ENCODE data around the gene FTCDNL1. TPM values are rescaled to one million over a fixed set of nuclear protein-coding genes. Genes with fewer than 3 reads are reported as not detected.

FTCDNL1 gene
- total RNA-seq, 1 donor from 2014 or later = 2.1 TPM

DNA sequence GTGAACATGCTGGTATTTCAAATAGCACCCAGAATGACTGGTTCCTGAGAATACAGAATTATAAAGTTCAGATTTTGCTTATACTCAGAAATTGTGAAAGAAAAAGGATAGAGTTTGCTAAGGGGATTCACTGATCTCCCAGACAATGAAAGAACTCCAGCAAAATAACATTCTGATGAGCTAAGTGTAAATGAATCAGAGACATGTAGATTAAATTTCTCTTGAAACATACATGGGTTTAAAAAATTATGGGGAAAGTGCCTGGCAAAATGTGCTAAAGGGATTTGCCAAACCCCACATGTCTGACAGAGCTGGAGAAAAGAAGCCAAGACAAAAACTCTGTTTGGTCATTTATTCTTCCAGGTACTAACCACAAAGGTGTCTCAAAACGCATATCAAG lies 116.3 kb downstream of the FTCDNL1 start:
- Mint-ChIP-seq H3K36me3 (ENCODE audit: low read depth) (no peaks in the 10 kb centered on the region), H3K9me3 (no peaks in the 10 kb centered on the region), H3K27ac (no peak overlapping the region), H3K4me3 (no peak overlapping the region), H3K27me3 (peaks cover 27% of the 10 kb centered on the region), H3K4me1 (peaks cover under 1% of the 10 kb centered on the region)
- DNase-seq = no peak
- intact Hi-C loops (cut with micrococcal nuclease) = no loop called here

DNA sequence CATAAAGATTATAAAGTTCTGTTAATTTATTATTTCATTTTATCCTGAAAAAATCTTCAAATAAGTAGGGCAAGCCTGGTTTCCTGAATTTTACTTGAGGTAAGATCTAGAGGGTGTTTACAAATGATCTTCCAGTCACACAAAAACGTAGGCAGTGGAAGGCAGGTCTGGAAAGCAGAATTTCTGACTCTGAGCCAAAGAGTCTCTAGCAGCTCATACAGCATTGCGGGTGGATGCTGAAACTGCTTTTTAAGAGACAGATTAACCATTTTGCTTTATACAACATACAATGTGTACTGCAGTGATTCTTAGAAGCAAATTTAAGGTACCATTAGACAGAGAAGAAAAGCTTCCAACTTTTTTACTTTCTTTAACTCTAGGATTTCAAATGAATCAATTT lies 117.0 kb downstream of the FTCDNL1 start:
- intact Hi-C loops (cut with micrococcal nuclease) = no loop called here
- no peak overlapping the region for H3K27ac Mint-ChIP-seq

DNA sequence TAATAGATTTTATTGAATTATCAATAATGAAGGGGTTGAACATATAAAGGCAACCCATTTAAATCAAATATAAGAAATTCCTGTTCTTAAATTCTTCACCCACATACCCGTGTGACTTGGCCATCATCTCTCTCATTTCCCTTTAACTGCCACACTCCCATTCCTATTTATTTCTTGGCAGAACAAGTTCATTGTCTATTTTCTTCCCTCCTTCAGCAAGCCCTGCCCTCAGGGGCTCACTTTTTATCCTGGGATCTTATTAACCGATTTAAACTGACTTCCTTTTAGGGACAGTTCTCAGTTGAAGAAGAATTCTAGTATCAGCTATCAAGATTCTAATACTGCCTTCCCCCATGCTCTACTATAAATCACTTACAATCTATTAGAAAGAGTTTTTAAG lies 123.2 kb downstream of the FTCDNL1 start:
- H3K9me3 Mint-ChIP-seq = no peaks in the 10 kb centered on the region
- no peak overlapping the region for H3K4me3 Mint-ChIP-seq
- H3K36me3 Mint-ChIP-seq (ENCODE audit: low read depth) = no peaks in the 10 kb centered on the region
- intact Hi-C loops (cut with micrococcal nuclease) = no loop called here
- H3K27me3 Mint-ChIP-seq = peaks cover 15% of the 10 kb centered on the region
- no peak overlapping the region for H3K27ac Mint-ChIP-seq
- DNase-seq = no peak
- no peaks in the 10 kb centered on the region for H3K4me1 Mint-ChIP-seq

More for the DNA sequence above, 117.0 kb downstream of the FTCDNL1 start:
- no peak for DNase-seq
- Mint-ChIP-seq H3K27me3 (peaks cover 23% of the 10 kb centered on the region), H3K36me3 (ENCODE audit: low read depth) (no peaks in the 10 kb centered on the region), H3K9me3 (no peaks in the 10 kb centered on the region), H3K4me1 (no peaks in the 10 kb centered on the region), H3K4me3 (no peak overlapping the region)

DNA sequence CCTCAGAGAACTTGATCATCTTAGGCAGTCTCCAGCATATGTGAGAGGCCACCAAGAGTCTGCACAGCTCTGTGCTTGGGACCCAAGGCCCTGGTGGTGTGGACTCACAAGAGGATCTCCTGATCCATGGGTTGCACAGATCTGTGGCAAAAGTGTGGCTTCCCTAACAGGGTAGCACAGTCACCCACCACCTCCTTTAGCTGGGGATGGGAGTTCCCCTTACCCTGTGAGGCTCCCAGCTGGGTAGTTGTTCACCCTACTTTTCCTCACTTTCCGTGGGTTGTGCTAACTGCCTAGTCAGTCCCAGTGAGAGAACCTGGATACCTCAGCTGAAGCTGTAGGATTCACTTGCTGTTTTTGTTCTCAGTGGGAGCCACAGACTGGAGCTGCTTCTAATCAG lies 123.7 kb downstream of the FTCDNL1 start:
- Mint-ChIP-seq H3K4me1 (no peaks in the 10 kb centered on the region), H3K27me3 (peaks cover 17% of the 10 kb centered on the region), H3K36me3 (ENCODE audit: low read depth) (no peaks in the 10 kb centered on the region), H3K9me3 (no peaks in the 10 kb centered on the region), H3K27ac (no peak overlapping the region), H3K4me3 (no peak overlapping the region)
- intact Hi-C loops (cut with micrococcal nuclease) = no loop called here
- DNase-seq = no peak

DNA sequence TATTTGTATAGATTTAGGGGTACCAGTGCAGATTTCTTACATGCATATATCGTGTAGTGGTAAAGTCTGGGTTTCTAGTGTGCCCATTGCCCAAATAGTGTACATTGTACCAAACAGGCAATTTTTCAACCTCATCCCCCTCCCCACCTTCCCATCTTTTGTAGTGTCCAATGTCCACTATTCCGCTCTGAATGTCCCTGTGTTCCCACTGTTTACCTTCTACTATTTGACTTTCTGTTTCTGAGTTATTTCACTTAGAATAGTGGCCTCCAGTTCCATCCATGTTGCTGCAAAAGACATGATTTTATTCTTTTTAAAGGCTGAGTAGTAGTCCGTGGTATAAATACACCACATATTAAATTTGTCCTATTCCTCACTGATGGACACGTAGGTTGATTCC lies 132.9 kb downstream of the FTCDNL1 start:
- H3K36me3 Mint-ChIP-seq (ENCODE audit: low read depth) = no peaks in the 10 kb centered on the region
- no peaks in the 10 kb centered on the region for H3K9me3 Mint-ChIP-seq
- DNase-seq = no peak
- no peak overlapping the region for H3K4me3 Mint-ChIP-seq
- peaks cover 22% of the 10 kb centered on the region for H3K27me3 Mint-ChIP-seq
- intact Hi-C loops (cut with micrococcal nuclease) = no loop called here
- no peaks in the 10 kb centered on the region for H3K4me1 Mint-ChIP-seq
- H3K27ac Mint-ChIP-seq = no peak overlapping the region

DNA sequence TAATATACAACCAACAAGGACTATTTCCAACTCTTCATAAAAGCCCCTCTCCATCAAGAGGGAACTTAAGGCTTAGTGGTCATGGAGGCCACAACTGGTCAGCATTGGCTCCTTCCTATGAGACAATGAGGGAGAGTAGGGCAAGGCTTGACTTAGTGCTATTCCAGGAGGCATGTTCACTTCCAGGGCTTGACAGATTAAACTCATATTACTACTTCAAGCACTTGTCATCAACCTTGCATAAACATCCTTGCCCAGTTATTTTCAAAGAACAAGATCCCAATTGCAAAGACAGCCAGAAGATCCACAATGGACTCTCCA lies 133.4 kb downstream of the FTCDNL1 start:
- Mint-ChIP-seq H3K4me1 (no peaks in the 10 kb centered on the region), H3K36me3 (ENCODE audit: low read depth) (no peaks in the 10 kb centered on the region), H3K9me3 (no peaks in the 10 kb centered on the region), H3K4me3 (no peak overlapping the region), H3K27me3 (peaks cover 24% of the 10 kb centered on the region), H3K27ac (no peak overlapping the region)
- DNase-seq = no peak
- intact Hi-C loops (cut with micrococcal nuclease) = no loop called here

DNA sequence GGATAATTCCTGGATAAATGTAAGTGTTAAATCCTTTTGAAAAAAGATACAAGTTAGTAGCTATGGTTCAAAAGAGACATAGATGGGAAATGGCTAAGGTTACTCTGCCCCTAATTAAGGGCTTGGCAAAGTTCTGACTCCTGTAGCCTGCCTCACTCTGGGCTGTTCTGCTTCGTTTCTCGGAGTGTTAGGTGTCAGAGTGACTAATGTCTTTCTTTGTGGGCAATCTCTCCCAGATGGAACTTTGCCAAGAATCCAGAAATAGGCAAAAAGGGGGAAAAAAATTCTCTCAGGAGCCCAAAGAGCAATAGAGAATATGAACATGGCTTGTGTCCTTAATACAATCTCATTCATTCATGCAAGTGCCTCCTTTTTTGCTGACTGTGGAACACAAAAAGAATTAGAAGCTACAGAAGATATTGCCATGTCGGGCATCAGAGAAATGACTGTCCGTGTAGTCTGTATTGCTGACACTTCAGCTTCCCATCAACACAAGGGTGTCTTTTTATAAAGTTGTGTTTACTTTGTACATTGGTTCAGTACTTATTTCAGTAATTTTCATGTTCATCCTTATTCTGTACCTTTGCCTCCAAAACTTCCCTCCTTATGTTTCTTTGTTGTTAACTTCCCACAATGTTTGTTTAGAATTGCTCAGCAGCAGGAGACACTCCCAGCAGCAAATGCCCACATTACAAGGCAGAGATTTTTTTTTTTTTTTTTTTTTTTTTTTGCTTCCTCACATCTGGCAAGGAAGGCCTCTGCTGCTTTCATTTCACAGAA lies 134.0 kb downstream of the FTCDNL1 start:
- Mint-ChIP-seq H3K27ac (no peak overlapping the region), H3K4me3 (no peak overlapping the region), H3K27me3 (peaks cover 19% of the 10 kb centered on the region), H3K9me3 (no peaks in the 10 kb centered on the region), H3K36me3 (ENCODE audit: low read depth) (no peaks in the 10 kb centered on the region), H3K4me1 (no peaks in the 10 kb centered on the region)
- intact Hi-C loops (cut with micrococcal nuclease) = no loop called here
- no peak for DNase-seq

DNA sequence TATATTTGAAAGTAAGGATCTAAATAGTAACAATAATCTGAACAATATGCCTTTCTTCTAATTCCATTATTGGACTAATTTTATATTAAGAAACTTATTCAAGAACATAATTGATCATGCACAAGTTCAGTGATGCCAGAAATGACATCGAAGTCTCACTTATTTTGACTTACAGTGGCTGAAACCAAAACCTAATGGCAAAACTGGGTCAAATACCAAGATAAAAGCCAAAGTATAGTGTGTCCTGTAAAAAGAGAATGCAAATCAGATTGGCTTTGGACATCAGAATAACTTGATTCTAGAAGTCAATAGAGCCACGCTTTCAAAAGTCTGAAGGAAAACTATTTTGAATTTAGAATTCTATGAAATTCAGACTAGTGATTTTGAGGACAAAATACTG lies 137.2 kb downstream of the FTCDNL1 start:
- no peaks in the 10 kb centered on the region for H3K4me1 Mint-ChIP-seq
- DNase-seq = no peak
- no peak overlapping the region for H3K4me3 Mint-ChIP-seq
- H3K9me3 Mint-ChIP-seq = no peaks in the 10 kb centered on the region
- intact Hi-C loops (cut with micrococcal nuclease) = no loop called here
- peaks cover 16% of the 10 kb centered on the region for H3K27me3 Mint-ChIP-seq
- no peak overlapping the region for H3K27ac Mint-ChIP-seq
- H3K36me3 Mint-ChIP-seq (ENCODE audit: low read depth) = no peaks in the 10 kb centered on the region

DNA sequence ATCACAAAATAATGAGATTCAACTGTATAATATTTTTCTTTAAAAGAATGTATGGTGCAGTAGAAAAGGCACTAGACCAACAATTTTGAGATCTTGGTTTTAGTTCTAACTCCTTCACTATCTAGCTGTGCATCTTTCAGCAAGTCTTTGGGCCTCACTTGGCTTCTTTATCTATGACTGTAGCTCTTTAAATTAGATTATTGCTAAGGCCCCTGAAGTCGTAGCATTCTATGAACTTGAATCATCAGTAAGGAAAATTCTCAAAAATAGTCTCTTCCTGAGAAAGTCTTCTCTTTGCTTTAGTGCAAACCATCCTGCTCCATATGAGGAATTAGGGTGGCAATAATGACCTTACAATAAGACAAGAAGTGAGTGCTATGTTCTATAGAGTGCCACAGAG lies 140.4 kb downstream of the FTCDNL1 start:
- Mint-ChIP-seq H3K27ac (no peak overlapping the region), H3K27me3 (peaks cover 7% of the 10 kb centered on the region), H3K36me3 (ENCODE audit: low read depth) (no peaks in the 10 kb centered on the region), H3K4me1 (no peaks in the 10 kb centered on the region), H3K4me3 (no peak overlapping the region), H3K9me3 (no peaks in the 10 kb centered on the region)
- DNase-seq = no peak
- intact Hi-C loops (cut with micrococcal nuclease) = no loop called here

Other genes with a start within 250 kb of the FTCDNL1 start
- 17.1 and 17.4 TPM in 2 replicates for gene C2orf69, start 60.1 kb upstream of the FTCDNL1 start, total RNA-seq
- 10.9 and 11.7 TPM in 2 replicates for gene TYW5, start 104.3 kb upstream of the FTCDNL1 start, total RNA-seq
- 27.9 and 29.6 TPM in 2 replicates for gene MAIP1, start 104.4 kb upstream of the FTCDNL1 start, total RNA-seq